Upper lobe of left lung (tissue), 6 donors: ENCODE data around the gene ZNF558. TPM values are rescaled to one million over a fixed set of nuclear protein-coding genes. Genes with fewer than 3 reads are reported as not detected.

ENCODE experiments used
- ATAC-seq, 2 donors: fragments of 200-7000 bp; cut with Tn5 transposase; one replicate each; pipeline ENCODE4 v1.9.1; 2022; ENCODE audit warnings: mild to moderate bottlenecking in 2 of 2, moderate library complexity in 2 of 2; ENCODE audit not compliant: low FRiP score in 2 of 2
- DNase-seq, 2 donors: peaks; one replicate each; pipeline ENCODE4 v3.0.0-alpha.2; 2019 to 2020
- H3K27ac ChIP-seq, 4 donors: fragments of 200-600 bp; sonication (generic); one replicate each; pipeline ENCODE4 v1.5.1; 2016 to 2019
- H3K27me3 ChIP-seq, 4 donors: fragments of 200-600 bp; sonication (generic); one replicate each; pipeline ENCODE4 v1.5.1; 2017 to 2019
- H3K36me3 ChIP-seq, 4 donors: fragments of 200-600 bp; sonication (generic); one replicate each; pipeline ENCODE4 v1.5.1; 2016 to 2019
- H3K4me1 ChIP-seq, 4 donors: fragments of 200-600 bp; sonication (generic); one replicate each; pipeline ENCODE4 v1.5.1; 2018 to 2019
- H3K4me3 ChIP-seq, 4 donors: fragments of 200-600 bp; sonication (generic); one replicate each; pipeline ENCODE4 v1.5.1; 2017 to 2019; ENCODE audit warnings: mild to moderate bottlenecking in 2 of 4, moderate library complexity in 1 of 4
- H3K9me3 ChIP-seq, 4 donors: fragments of 200-600 bp; sonication (generic); one replicate each; pipeline ENCODE4 v1.5.1; 2018 to 2019
- EP300 ChIP-seq, 4 donors: sonication (generic); formaldehyde crosslinking; IDR thresholded peaks; one replicate each; pipeline ENCODE4 v1.5.1; 2017; ENCODE audit warnings: antibody characterized with exemption in 4 of 4, control low read depth in 2 of 4
- POLR2A ChIP-seq, 4 donors: fragments of 450-650 bp; IDR thresholded peaks; one replicate each; pipeline ENCODE4 v1.5.1; 2016 to 2017; ENCODE audit warnings: antibody characterized with exemption in 4 of 4, mild to moderate bottlenecking in 2 of 4
- POLR2AphosphoS5 ChIP-seq, 2 donors: sonication (generic); formaldehyde crosslinking; IDR thresholded peaks; one replicate each; pipeline ENCODE4 v1.5.1; 2017; ENCODE audit warnings: antibody characterized with exemption in 2 of 2
- WGBS, 2 donors: methylation state at CpG; one replicate each; pipeline ENCODE4 v1.1.5; 2017 to 2018; 5-methylcytosine and 5-hydroxymethylcytosine counted together
- total RNA-seq, 6 donors: library from RNA; depleted of rRNA in 4 of 6; stranded (reverse); fragments of >200 nt in 4 of 6; gene quantifications; one replicate each; pipeline versions ENCODE4 v1.1.0 to v1.2.1, GENCODE V29; 2016 to 2021
- TF ChIP-seq, protein P1 (sequence below), 6 experiments: fragments of 450-650 bp in 4 of 6; fragments of 200-600 bp in 2 of 6; sonication (generic) in 2 of 6; IDR thresholded peaks; one replicate each; pipeline ENCODE4 v1.5.1; 2016 to 2019; ENCODE audit warnings: antibody characterized with exemption in 6 of 6
- donor health status: DM: no; HTN: no; CAD: no; lungs with moderate emphysema.
- donor health status: DM: no; HTN: yes; CAD: no; lungs with severe emphysema.

Gene ZNF558
- total RNA-seq, 6 donors from 2014 or later: 18.2 to 36.8 (median 25.7) TPM

DNA sequence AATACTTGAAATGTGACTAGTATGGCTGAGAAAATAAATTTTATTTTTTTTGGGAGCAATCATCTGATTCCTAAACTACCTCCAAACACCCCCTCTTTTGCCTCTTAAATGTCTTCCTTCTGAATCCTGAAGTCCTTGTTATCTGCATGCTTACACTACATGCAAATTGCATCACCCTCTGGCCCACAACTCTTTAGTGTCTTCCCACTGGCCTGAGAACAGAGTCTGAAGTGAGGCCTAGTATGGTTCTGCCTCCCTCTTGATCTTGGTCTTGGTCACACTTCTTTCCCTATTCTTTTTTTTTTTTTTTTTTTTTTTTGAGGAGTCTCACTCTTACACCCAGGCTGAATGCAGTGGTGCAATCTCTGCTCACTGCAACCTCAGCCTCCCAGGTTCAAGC, 4.8 kb downstream of the ZNF558 start:
- TF ChIP-seq POLR2A (IDR thresholded peaks at IDR 0.05) (no peak), POLR2AphosphoS5 (IDR thresholded peaks at IDR 0.05) (no peak)
- TF ChIP-seq, protein P1, sequence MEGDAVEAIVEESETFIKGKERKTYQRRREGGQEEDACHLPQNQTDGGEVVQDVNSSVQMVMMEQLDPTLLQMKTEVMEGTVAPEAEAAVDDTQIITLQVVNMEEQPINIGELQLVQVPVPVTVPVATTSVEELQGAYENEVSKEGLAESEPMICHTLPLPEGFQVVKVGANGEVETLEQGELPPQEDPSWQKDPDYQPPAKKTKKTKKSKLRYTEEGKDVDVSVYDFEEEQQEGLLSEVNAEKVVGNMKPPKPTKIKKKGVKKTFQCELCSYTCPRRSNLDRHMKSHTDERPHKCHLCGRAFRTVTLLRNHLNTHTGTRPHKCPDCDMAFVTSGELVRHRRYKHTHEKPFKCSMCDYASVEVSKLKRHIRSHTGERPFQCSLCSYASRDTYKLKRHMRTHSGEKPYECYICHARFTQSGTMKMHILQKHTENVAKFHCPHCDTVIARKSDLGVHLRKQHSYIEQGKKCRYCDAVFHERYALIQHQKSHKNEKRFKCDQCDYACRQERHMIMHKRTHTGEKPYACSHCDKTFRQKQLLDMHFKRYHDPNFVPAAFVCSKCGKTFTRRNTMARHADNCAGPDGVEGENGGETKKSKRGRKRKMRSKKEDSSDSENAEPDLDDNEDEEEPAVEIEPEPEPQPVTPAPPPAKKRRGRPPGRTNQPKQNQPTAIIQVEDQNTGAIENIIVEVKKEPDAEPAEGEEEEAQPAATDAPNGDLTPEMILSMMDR (IDR thresholded peaks at IDR 0.05): no peak
- no peak for ATAC-seq
- Histone ChIP-seq H3K27me3 (no peaks in the 10 kb centered on the region), H3K36me3 (peaks cover 17 to 51% (median 31%) of the 10 kb centered on the region in 4 donors), H3K4me1 (peaks cover 5 to 10% (median 7%) of the 10 kb centered on the region in 4 donors), H3K4me3 (no peak overlapping the region), H3K27ac (no peak overlapping the region), H3K9me3 (no peaks in the 10 kb centered on the region)
- DNase-seq: no peak

DNA sequence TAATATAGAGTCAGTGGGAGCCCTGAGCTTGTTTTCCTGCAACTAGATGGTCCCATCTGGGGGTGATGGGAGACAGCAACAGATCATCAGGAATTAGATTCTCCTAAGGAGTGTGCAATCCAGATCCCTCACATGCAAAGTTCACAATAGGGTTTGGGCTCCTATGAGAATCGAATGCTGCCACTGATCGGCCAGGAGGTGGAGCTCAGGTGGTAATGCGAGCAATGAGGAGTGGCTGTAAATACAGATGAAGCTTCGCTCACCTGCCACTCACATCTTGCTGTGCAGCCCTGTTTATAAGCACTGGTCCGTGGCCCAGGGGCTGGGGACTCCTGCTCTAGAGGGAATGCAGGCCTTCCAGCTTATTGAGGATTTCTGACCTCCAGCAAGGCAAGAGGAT, 5.7 kb downstream of the ZNF558 start:
- DNase-seq: no peak
- peaks cover 4 to 5% (median 4%) of the 10 kb centered on the region in 4 donors for H3K4me1 ChIP-seq
- H3K27ac ChIP-seq: no peak overlapping the region
- peaks cover 18 to 60% (median 40%) of the 10 kb centered on the region in 4 donors for H3K36me3 ChIP-seq
- H3K27me3 ChIP-seq: no peaks in the 10 kb centered on the region
- H3K4me3 ChIP-seq: no peak overlapping the region
- TF ChIP-seq, protein P1 (IDR thresholded peaks at IDR 0.05): no peak
- TF ChIP-seq POLR2A (IDR thresholded peaks at IDR 0.05): no peak
- TF ChIP-seq EP300 (IDR thresholded peaks at IDR 0.05): no peak
- TF ChIP-seq POLR2AphosphoS5 (IDR thresholded peaks at IDR 0.05): no peak
- ATAC-seq: no peak
- peaks cover 0 to under 1% (median 0%) of the 10 kb centered on the region in 4 donors for H3K9me3 ChIP-seq
- WGBS, 2 donors: 94 to 99% methylated on average over 5 of the region's 5 CpGs

DNA sequence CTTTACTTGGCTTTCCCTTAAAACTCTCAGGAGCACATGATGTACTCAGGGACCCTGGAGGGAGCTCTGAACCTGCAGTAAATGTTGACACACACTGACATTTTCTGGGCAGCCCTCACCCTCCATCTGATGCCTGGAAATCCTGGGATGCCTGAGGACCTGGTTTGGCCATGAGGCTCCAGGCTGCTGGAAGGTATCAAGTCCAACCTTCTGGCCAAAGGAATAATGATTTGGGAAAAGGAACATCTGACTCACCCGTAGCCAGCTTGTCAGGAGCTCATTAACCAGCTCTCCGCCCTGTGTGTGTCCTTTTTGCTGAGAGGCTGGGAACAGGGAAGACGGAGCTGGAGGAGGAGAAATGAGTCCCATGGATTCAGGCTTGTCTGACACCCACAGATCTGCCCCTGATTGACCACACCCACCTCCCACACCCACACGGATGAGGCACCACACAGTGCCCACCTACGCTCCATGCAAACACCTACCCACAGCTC, 10.3 kb downstream of the ZNF558 start:
- TF ChIP-seq, protein P1 (IDR thresholded peaks at IDR 0.05): no peak
- TF ChIP-seq EP300 (IDR thresholded peaks at IDR 0.05) (no peak), POLR2AphosphoS5 (IDR thresholded peaks at IDR 0.05) (no peak), POLR2A (IDR thresholded peaks at IDR 0.05) (no peak)
- Histone ChIP-seq H3K4me1 (no peaks in the 10 kb centered on the region), H3K9me3 (peaks cover 26 to 46% (median 34%) of the 10 kb centered on the region in 4 donors), H3K36me3 (peaks cover 45 to 87% (median 81%) of the 10 kb centered on the region in 4 donors), H3K4me3 (no peak overlapping the region), H3K27ac (no peak overlapping the region), H3K27me3 (no peaks in the 10 kb centered on the region)
- no peak for DNase-seq
- ATAC-seq: peak in 1 of 2 donors; percentile 30
- WGBS, 2 donors: 96 to 100% methylated on average over 2 to 5 of the region's 5 CpGs

DNA sequence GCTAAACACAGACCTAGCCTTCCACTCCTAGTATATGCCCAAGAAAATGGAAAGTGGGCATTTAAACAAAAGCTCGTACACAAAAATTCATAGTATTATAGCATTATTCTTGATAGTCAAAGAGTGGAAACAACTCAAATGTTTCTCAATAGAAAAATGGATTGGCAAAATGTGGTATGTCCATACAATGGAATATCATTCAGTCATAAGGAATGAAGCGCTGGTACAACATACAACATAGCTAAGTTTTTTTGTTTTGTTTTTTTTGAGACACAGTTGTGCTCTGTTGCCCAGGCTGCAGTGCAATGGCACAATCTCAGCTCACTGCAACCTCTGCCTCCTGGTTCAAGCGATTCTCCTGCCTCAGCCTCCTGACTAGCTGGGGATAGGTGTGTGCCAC, 11.9 kb downstream of the ZNF558 start:
- H3K4me3 ChIP-seq: no peak overlapping the region
- DNase-seq (no peak), ATAC-seq (no peak)
- TF ChIP-seq, protein P1 (IDR thresholded peaks at IDR 0.05): no peak
- TF ChIP-seq EP300 (IDR thresholded peaks at IDR 0.05): no peak
- no peak for TF ChIP-seq POLR2A (IDR thresholded peaks at IDR 0.05)
- H3K9me3 ChIP-seq: peaks cover 42 to 62% (median 47%) of the 10 kb centered on the region in 4 donors
- H3K27me3 ChIP-seq: no peaks in the 10 kb centered on the region
- H3K36me3 ChIP-seq: peaks cover 48 to 96% (median 93%) of the 10 kb centered on the region in 4 donors
- no peaks in the 10 kb centered on the region for H3K4me1 ChIP-seq
- no peak overlapping the region for H3K27ac ChIP-seq
- WGBS, 2 donors: 96 to 98% methylated on average over 3 of the region's 3 CpGs

DNA sequence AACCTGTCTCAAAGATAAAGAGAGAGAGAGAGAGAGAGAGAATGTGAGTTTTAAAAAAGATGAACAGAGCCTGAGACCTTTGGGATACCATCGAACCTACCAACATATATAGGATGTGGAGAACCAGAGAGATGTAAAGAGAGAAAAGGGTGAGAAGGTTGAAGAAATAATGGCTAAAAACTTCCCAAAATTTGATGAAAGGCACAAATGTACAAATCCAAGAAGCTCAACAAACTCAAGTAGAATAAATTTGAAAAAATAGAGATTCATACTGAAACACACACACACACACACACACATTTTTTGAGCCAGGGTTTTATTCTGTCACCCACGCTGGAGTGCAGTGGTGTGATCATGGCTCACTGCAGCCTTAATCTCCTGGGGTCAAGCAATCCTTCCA, 16.3 kb downstream of the ZNF558 start:
- Histone ChIP-seq H3K4me3 (no peak overlapping the region), H3K27me3 (no peaks in the 10 kb centered on the region), H3K4me1 (no peaks in the 10 kb centered on the region), H3K9me3 (peaks cover 86 to 100% (median 91%) of the 10 kb centered on the region in 4 donors), H3K27ac (no peak overlapping the region), H3K36me3 (peaks cover 50 to 100% (median 91%) of the 10 kb centered on the region in 4 donors)
- TF ChIP-seq, protein P1 (IDR thresholded peaks at IDR 0.05): no peak
- TF ChIP-seq EP300 (IDR thresholded peaks at IDR 0.05): no peak
- no peak for TF ChIP-seq POLR2A (IDR thresholded peaks at IDR 0.05)
- no peak for TF ChIP-seq POLR2AphosphoS5 (IDR thresholded peaks at IDR 0.05)
- 97 to 100% methylated on average over 2 of the region's 2 CpGs for WGBS, 2 donors
- ATAC-seq (no peak), DNase-seq (no peak)
